ENCODE measurements around the gene IMP3. TPM values are rescaled to one million over a fixed set of nuclear protein-coding genes. Genes with fewer than 3 reads are reported as not detected.

The IMP3 gene
- total RNA-seq, 1 donor from 2014 or later, result 127 TPM

DNA sequence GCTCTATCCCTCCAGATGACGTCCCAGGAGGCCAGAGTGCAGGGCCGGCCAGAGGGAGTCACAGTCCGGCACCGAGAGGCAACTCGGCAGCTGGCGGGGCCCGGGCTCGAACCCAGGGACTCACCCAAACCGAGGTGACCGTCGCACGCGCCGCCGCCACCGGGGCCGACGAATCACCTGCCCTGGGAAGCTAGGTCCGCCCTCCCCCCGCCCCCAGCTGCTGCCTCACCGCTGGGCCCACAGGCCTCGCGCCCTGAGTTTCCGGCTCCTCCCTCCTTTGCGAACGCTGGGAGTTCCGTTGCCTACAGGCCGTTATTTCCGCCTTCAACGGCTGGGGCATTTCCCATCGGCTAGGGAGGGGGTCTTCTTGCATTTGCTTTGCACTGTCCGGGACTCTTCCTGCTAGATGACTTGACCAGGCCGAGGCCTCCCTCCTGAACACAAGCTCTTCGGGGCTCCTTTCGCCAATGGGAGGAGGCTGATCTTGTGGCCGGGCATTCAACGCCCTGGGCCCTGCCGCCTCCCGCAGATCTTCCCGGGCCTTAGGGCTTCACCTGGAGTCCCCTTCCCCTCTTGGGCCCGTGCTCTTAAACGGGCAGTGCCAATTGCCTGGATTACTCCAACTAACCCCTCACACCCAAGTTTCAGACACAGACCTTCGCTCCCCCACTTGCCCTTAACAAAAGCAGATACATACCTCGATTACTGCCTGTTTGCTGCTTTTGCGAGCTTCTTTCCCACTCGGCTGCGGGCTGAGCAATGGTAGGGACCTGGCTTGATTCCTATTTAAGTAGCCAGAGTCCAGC is 14.3 kb downstream of the IMP3 start, which contains the start of gene SNUPN:
TSS of gene SNUPN (minus strand) at position 184 of the 806 bp plus-strand sequence. CDS start 4,674 bp downstream, outside the sequence.
- DNase-seq (ENCODE audit: low read depth), result peak; percentile 94

DNA sequence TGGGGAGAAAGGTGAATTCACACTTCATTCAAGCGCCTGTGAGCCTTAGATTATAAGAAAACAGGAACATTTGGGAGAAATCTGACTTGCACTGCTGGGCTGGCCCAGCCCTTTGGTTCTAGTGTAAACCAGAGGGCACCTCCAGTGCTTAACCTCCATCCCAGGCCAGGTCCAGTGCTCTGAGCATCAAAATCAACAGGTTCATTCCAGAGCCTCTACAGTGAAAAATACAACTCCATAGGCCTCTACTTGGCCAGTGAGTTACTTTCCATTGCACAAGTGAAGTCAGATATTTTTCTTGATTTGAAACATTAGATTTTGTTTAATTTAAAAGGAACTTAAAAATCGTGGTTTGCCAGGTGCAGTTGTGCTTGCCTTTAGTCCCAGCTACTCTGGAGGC is 17.5 kb downstream of the IMP3 start:
- no peak for DNase-seq (ENCODE audit: low read depth)

DNA sequence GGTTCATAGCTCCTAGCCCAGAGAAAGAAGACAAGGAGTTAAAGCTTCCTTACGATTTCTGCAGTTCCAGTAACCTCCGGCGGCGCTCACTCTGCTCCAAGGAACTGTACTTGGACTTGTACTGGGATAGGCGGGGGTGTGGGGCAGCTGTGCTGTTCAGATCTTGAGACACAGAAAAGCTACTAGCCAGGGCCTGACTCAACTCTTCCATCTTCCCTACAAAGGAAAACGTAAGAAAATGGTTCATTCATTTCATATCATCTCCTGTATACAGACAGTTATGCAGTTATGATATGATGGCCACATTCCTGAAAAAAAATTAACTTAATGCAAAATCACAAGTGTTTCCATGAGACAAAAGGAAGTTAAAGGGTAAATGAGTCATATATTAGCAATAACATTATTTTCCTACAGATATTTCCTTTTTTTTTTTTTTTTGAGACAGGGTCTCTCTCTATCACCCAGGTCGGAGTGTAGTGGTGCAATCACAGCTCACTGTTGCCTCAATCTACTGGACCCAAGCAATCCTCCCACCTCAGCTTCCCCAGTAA is 19.1 kb downstream of the IMP3 start:
- DNase-seq (ENCODE audit: low read depth), result peak; percentile 88

DNA sequence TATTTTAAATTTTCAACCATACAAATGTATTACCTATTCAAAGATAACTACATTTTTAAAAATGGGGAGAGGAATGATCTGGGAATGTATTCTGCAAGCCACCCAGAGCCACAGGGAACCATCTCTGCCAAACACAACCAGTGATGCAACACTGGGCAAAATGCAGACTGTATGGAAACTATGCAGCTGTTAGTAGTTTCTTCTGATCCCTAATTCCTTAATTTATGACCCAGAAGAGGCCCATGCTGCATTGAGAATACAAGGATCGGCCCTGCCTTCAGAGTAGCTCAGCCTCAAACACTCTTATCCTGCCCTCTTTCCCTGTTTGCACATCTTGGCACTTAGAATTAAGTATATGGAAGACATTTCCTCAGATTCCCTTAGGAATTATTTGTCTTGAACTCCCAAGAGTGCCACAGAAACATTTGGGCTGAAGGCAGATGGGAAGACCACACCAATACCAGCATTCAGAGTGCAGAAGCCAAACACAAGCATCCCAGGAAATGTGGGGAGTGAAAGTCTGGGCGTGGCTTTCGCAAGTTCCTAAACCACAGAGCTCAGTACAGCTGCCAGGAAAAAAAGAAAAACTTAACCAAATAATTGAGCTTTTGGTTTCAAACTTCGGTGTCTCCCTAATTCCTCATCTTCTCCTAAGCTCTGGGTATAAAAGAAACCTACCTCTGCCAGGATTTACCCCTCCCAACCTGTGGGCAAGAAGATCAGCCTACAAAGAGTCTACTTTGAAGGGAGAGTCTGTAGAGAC is 19.8 kb downstream of the IMP3 start:
- DNase-seq (ENCODE audit: low read depth), result peak; percentile 84

DNA sequence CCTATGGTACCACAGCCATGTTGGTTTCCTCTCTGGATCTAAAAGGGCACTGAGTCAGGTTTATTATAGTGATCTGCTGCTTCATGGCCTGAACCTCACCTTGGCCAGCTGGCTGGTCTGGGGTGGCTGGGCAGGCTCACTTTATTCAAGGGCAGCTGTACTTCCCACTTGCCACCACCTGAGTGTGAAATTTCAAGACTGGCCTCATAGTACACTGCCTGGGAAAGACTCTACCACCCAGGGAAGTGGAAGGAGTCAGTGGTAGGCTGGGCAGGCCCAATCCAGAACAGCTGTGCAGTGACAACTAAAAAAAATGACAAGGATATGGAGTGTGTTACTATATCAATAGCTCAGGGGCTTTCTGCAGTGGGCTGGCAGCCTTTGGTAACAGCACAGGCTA is 23.3 kb downstream of the IMP3 start:
- DNase-seq (ENCODE audit: low read depth), result peak; percentile 75

DNA sequence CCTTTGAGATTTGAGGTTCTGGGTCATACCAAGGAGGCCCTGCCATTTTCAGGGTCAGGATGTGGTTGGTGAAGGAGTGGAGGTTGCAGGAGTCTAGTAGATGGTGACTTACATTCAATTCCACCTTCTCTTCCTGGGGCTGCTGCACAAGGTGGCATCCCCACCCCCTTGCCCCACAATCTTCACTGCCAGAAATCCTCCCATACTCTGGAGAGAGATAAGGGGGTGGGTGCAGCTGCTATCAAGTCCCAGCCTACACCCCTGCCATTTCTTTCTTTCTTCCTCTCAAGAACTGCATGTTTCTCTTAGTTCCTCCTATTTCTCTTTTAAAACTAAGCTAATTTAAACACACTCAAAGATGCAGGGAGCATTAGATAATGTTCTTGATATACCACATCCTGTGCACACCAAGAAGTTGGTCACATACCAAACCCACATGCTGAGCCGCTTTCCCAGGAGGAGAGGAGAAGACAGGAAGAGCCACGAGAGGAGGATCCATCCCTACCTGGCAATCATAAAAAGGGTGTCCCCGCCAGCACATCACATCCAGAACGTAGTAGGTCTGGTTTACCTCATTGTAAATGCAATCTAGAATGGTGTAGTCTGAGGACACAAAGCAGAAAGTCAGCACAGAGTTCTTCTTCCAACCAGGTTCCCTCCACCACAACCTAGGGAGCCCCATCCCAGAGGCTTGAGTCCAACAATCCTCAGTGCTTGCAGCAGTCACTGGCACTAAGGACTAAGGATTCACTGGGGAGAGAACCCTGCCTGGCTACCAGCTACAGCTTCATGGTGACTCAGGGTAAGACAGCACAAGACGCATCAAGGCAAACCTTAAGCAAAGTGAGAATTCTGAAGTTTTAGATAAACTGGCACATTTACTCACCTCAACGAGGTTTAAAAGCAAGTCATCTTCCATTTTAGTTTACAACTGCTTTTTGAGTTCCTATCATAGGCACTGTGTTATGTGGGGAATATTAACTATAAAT is 33.0 kb downstream of the IMP3 start:
- peak; percentile 39 for DNase-seq (ENCODE audit: low read depth)

DNA sequence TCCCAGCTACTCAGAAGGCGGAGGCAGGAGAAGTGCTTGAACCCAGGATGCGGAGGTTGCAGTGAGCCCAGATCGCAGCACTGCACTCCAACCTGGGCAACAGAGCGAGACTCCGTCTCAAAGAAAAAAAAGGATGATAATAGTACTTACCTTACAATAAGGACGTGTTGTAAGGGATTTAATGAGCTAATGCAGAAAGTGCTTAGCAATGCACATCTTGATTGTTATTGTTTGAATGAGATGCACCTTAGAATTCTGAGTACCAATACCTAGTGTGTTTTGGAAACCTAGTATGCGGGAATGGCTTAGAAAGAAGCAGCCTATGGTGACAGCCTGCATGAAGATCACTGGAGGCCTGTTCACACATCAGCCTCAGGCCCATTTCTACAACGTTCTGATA is 34.0 kb downstream of the IMP3 start:
- no peak for DNase-seq (ENCODE audit: low read depth)

DNA sequence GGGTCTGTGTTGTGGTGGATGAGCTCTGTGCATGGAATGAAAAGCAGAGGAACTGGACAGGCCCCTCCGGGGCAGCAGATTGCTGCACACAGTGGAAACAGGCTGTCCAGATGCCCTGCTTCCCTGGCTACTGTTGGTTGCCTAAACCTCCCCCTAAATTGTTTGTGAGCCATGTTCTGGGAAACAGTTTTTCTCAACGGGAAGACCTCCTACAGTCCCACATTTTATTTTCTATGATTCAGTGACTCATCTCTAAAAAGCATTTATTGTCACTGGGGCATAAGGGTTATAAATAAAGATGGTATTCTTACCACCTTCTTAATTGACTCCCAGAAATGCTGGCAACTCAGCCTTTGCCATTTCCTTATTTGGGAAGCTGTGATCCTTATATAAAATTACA is 40.6 kb downstream of the IMP3 start:
- no peak for DNase-seq (ENCODE audit: low read depth)

DNA sequence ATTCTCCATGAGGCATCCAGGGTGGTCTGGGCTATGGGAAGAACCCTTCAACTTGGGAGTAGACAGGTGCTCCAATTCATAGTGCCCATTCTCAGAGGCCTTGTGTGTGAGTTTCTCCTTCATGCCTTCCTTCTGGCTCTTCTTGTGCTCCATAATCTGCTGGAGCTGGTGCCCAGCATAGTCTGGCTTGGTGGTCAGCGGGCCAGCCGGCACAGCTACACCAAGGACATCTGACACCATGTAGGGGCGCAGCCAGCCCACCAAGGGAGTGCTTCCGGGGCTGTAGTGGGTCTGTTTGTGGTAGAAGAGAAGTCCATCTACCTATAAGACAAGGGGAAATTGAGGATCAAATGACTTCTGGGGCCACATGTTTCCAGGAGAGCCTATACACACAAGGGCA is 41.7 kb downstream of the IMP3 start:
- DNase-seq (ENCODE audit: low read depth), result no peak

DNA sequence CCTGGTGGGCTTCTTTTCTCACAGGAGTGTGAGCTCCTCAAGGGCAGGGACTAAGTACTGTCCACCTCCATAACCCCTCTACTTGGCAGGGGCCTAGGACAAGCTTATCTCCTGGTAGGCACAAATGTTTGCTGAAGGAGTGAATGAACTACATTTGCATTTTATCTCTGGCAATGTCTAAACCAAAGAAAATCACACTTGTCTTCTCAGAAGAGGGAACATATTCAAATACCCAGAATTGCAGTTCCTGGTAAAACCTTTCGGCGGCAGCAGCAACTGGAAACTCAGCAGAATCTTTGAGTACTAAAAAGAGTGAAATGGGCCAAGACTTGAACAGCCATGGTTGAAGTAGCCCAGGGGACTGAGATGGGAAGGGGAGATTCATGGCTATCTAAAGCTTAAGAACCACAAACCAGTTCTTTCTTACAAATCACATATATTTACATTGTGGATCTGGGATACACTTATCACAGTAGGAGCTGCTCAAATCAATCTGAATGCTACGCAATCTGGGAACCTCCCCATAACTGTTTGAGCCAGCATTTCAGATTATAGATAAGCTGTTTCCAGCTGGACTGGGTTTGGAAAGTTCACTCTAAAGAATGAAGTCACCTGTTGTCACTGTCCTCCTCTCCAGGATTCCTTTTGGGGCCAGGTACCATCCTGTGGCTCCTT is 42.2 kb downstream of the IMP3 start:
- DNase-seq (ENCODE audit: low read depth), result no peak

DNA sequence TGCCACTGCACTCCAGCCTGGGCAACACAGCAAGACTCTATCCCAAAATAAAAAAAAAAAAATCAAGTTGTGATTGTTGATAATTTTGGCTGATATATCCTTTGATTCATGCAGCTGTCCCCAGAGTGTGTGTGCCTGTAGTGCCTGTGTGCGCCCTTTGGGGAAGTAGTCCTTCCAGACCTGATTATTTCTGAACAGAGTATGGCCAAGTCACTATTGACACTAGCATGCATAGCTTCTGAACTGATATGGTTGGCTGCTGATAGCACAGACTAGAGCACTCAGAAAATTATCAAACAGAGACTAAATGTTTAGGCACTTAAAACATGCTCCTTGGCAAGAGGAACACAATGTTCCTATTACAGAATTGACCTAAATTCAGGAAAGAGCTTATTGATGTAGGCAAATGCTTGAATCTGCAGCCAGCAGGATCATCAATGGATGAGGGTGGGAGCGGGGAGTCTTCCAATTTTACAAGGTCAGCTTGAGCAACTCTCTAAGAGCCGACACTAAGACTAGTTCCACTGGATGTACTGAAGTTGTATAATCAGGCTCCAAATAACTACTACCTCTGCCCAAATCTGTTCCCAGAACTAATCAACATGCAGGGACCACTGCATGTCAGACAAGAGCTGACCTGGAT is 43.2 kb downstream of the IMP3 start:
- DNase-seq (ENCODE audit: low read depth), result no peak

DNA sequence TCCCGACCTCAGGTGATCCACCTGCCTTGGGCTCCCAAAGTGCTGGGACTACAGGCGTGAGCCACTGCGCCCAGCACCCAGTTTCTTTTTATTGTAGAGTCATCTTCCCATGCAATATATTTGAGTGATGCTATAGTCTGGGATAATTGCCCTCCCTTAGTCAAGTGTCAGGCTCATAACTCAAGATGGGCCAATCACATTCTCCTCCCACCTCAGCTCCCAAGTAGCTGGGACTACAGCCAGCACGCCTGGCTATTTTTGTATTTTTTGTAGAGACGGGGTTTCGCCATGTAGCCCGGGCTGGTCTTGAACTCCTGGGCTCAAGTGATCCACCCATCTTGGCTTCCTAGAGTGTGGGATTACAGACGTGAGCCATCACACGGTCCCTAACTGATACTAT is 45.7 kb downstream of the IMP3 start:
- no peak for DNase-seq (ENCODE audit: low read depth)

DNA sequence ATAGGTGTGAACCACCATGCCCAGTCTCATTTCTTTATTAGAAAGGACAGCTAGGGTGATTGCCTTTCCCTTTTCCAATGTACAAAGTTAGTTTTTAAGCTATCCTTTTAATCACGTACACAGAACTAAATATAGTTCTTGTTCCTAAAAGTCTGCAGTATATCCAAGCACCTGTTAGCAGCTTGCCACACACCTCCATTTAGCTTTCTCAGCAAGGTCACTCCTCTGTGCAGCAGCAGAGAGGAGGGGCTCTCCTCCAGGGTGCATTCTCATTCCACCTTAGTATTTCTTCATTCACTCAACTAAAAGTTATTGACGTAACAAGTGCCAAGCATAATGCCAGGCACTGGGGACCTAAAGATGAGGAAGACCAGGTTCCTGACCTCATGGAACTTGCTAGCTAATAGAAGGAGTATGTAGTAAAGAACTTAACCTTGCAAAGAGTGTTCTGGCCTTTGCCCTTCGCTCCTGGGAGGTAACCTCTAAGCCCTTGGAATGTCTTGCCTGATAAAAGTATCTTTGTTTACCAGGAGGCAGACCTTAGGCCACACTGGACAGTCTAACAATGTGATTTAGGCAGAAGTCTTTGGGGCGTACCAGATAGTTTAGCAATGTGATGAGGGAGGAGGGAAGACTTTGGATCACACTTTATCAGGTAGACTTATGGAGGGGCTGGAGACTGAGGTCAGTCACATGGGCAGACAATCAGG is 48.2 kb downstream of the IMP3 start:
- DNase-seq (ENCODE audit: low read depth), result no peak

DNA sequence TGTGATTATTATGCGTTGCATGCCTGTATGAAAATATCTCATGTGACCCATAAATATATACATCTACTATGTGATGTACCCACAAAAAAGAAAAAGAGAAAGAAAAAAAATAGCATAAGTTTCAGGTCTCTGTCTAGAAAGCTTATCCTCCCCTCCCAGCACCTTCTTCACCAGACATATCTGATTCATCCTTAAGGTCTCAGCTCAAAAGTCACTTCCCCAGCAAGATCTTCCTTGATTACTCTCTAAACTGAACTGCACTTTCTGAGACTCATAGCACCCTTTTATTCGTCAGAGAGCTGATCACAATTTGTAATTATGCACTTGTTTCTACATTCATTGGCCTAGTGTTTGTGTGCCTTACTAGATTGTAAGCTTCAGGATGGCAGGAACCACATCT is 49.8 kb downstream of the IMP3 start:
- DNase-seq (ENCODE audit: low read depth), result no peak

Other genes starting within 250 kb of the IMP3 start
- 22.7 and 23.8 TPM in 2 replicates for gene SIN3A, start 188.5 kb downstream of the IMP3 start, total RNA-seq
- gene PTPN9, start 60.9 kb downstream of the IMP3 start, total RNA-seq, result 7.6 and 7.7 TPM in 2 replicates
- gene SNUPN, start 14.5 kb downstream of the IMP3 start, total RNA-seq, result 30.4 and 33.0 TPM in 2 replicates
- 17.0 and 19.5 TPM in 2 replicates for gene SNX33, start 7.7 kb upstream of the IMP3 start, total RNA-seq
- 6.2 and 19.6 TPM in 2 replicates for gene CSPG4, start 72.6 kb upstream of the IMP3 start, total RNA-seq
- gene UBE2Q2, start 203.2 kb upstream of the IMP3 start, total RNA-seq, result 67.0 and 67.5 TPM in 2 replicates

Data from myocyte (in vitro differentiated cells).